ENCODE data around the gene ZNF518B. TPM values are rescaled to one million over a fixed set of nuclear protein-coding genes. Genes with fewer than 3 reads are reported as not detected.
A peak's percentile ranks its signal among the peaks of the same experiment; 100 is the strongest.

The ZNF518B gene
- total and polyA plus RNA-seq, 9 of the 15 experiments (the other 6 are each of a cell fraction or from before 2014, with no cell fraction given) = 13.1 to 48.9 (median 37.5) TPM

GRCh38 chr4:10454726-10455125, 2.5 kb downstream of the ZNF518B start:
- no peak overlapping the region for H3K4me3 ChIP-seq
- H4K20me1 ChIP-seq (replicated peaks; ENCODE audit: control insufficient read depth, insufficient read depth, low read length) = no peaks in the 10 kb centered on the region
- TF ChIP-seq MBD1 (CRISPR knock-in tag; IDR thresholded peaks at IDR 0.05) (no peak), POLR2AphosphoS5 (IDR thresholded peaks at IDR 0.05; ENCODE audit: control insufficient read depth, insufficient read depth, low read depth, low read length) (peak; percentile 20; the same call in 1 of the 2 replicates)
- H3K79me2 ChIP-seq (ENCODE audit: control insufficient read depth, insufficient read depth, low read length) = peaks cover 97% of the 10 kb centered on the region
- FAIRE-seq (no peak), ATAC-seq (no peak), DNase-seq (ENCODE audit: extremely low read depth in 1 of 4, low spot score in 3 of 4) (peak in 1 of 4 experiments; percentile 20)
- no peaks in the 10 kb centered on the region for H3K27me3 ChIP-seq (ENCODE audit: control insufficient read depth in 2 of 2, insufficient read depth in 2 of 2, low read length in 2 of 2)
- CTCF ChIA-PET (ENCODE audit: low intra/inter-chr PET ratio) = no interaction called here
- no TSS peak for BruUV-seq (replicated peaks)
- 51% methylated on average over 6 of the region's 6 CpGs for WGBS (ENCODE audit: insufficient coverage, low coverage, missing lambda C conversion rate)
- peaks cover 71% of the 10 kb centered on the region for H3K36me3 ChIP-seq (ENCODE audit: control insufficient read depth, insufficient read depth, low read length)
- H3K4me2 ChIP-seq (ENCODE audit: insufficient read depth, low read length) = peak overlapping the region; percentile 45; the same call in 1 of the 2 replicates
- no peaks in the 10 kb centered on the region for H3K9me1 ChIP-seq (ENCODE audit: control insufficient read depth, insufficient read depth, low read length)
- H3K4me1 ChIP-seq (replicated peaks in 1 of 2; ENCODE audit: control insufficient read depth in 2 of 2, insufficient read depth in 2 of 2, low read length in 2 of 2) = peaks cover 17 to 24% of the 10 kb centered on the region in 2 experiments; a peak in 4 of 5 replicates
- H3K27ac ChIP-seq (ENCODE audit: extremely low read depth, low read depth, low read length) = no peak overlapping the region
- intact Hi-C loops (cut with micrococcal nuclease) (loop anchor here (5.0 kb wide), 2 partner anchors 42 to 282 kb away; no protein-coding TSS in a partner anchor), in situ Hi-C loops (cut with MboI) (no loop called here)
- peak overlapping the region in 1 of 2 experiments; percentile 57; a peak in 1 of 4 replicates for H3K9ac ChIP-seq (ENCODE audit: insufficient read depth in 1 of 2, low read depth in 2 of 2, low read length in 2 of 2)
- POLR2A ChIA-PET = interaction anchor here (0.9 kb wide), 1 partner anchor 297 kb away, joined by 3 read pairs; no protein-coding TSS in a partner anchor
- H2AFZ ChIP-seq (ENCODE audit: low read depth, low read length) = no peak overlapping the region
- H3K9me3 ChIP-seq (replicated peaks; ENCODE audit: control insufficient read depth, insufficient read depth, low read depth, low read length) = no peaks in the 10 kb centered on the region; the same call in 1 of the 2 replicates

DNA sequence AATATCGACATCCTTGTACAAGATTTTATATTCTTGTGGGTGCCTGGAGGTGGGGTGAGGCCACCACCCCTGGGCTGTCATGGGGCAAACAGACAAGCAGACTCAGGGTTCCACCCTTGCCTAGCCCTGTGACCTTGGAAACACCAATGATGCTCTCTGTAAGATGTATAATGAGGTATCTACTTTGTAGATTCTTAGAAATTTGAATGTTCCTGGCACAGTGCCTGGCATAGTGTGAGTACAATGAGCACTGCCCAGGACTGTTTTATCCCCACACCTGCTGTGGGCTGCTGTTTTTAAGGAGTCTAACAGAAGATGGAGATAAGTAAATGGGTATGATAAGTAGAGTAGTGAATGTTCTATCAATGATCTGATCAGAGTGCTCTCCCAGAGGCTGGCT, 3.1 kb downstream of the ZNF518B start:
- Histone ChIP-seq H3K79me2 (ENCODE audit: control insufficient read depth, insufficient read depth, low read length) (peaks cover 97% of the 10 kb centered on the region), H3K27me3 (ENCODE audit: control insufficient read depth in 2 of 2, insufficient read depth in 2 of 2, low read length in 2 of 2) (no peaks in the 10 kb centered on the region)
- no peak for FAIRE-seq

More for the DNA sequence above, 3.1 kb downstream of the ZNF518B start:
- ChIA-PET CTCF (ENCODE audit: low intra/inter-chr PET ratio) (no interaction called here), POLR2A (interaction anchor here (0.9 kb wide), 1 partner anchor 296 kb away, joined by 3 read pairs; no protein-coding TSS in a partner anchor)
- Histone ChIP-seq H3K9ac (ENCODE audit: insufficient read depth in 1 of 2, low read depth in 2 of 2, low read length in 2 of 2) (no peak overlapping the region), H4K20me1 (replicated peaks; ENCODE audit: control insufficient read depth, insufficient read depth, low read length) (no peaks in the 10 kb centered on the region), H3K9me1 (ENCODE audit: control insufficient read depth, insufficient read depth, low read length) (no peaks in the 10 kb centered on the region), H2AFZ (ENCODE audit: low read depth, low read length) (no peak overlapping the region), H3K4me1 (replicated peaks in 1 of 2; ENCODE audit: control insufficient read depth in 2 of 2, insufficient read depth in 2 of 2, low read length in 2 of 2) (peaks cover 17 to 24% of the 10 kb centered on the region in 2 experiments; a peak in 4 of 5 replicates), H3K4me3 (no peak overlapping the region), H3K4me2 (ENCODE audit: insufficient read depth, low read length) (no peak overlapping the region), H3K9me3 (replicated peaks; ENCODE audit: control insufficient read depth, insufficient read depth, low read depth, low read length) (no peaks in the 10 kb centered on the region; the same call in 1 of the 2 replicates), H3K27ac (ENCODE audit: extremely low read depth, low read depth, low read length) (no peak overlapping the region), H3K36me3 (ENCODE audit: control insufficient read depth, insufficient read depth, low read length) (peaks cover 77% of the 10 kb centered on the region)
- no peak for ATAC-seq
- TF ChIP-seq STAT6 (CRISPR knock-in tag; IDR thresholded peaks at IDR 0.05) (no peak), POLR2AphosphoS5 (IDR thresholded peaks at IDR 0.05; ENCODE audit: control insufficient read depth, insufficient read depth, low read depth, low read length) (0 out of 2 replicates have a peak, but pooled peaks have one; percentile 4), SRF (CRISPR knock-in tag; IDR thresholded peaks at IDR 0.05) (no peak)
- in situ Hi-C loops (cut with MboI) = no loop called here
- intact Hi-C loops (cut with micrococcal nuclease) = no loop called here
- no TSS peak for BruUV-seq (replicated peaks)
- WGBS (ENCODE audit: insufficient coverage, low coverage, missing lambda C conversion rate) = 43% methylated on average over 1 of the region's 1 CpG
- DNase-seq (ENCODE audit: extremely low read depth in 1 of 4, low spot score in 3 of 4) = no peak

All from K562 (cell line).